HAP-1 (cell line): ENCODE measurements around the gene MND1.
"Not testable (repeated sequence)": the region's sequence is repeated elsewhere in the genome, so short reads cannot be mapped to it uniquely, and the experiment has no call there.

Source experiments
- DNase-seq, 2 experiments: peaks; one replicate each; pipeline ENCODE4 v3.0.0-alpha.2; 2016 to 2020; ENCODE audit warnings: low spot score in 2 of 2
- H3K27me3 ChIP-seq: fragments of 250-450 bp; sonication (Bioruptor Pico); 2 replicates; pipeline ENCODE4 v1.5.1; 2020; ENCODE audit warnings: low read depth, mild to moderate bottlenecking, moderate library complexity
- H3K36me3 ChIP-seq: fragments of 250-450 bp; sonication (Bioruptor Pico); replicated peaks from 2 replicates; pipeline ENCODE4 v1.5.1; 2020; ENCODE audit warnings: mild to moderate bottlenecking
- H3K4me1 ChIP-seq: fragments of 250-450 bp; sonication (Bioruptor Pico); 2 replicates; pipeline ENCODE4 v1.5.1; 2020; ENCODE audit warnings: mild to moderate bottlenecking
- H3K4me3 ChIP-seq: fragments of 250-450 bp; sonication (Bioruptor Pico); 2 replicates; pipeline ENCODE4 v1.5.1; 2020; ENCODE audit warnings: mild to moderate bottlenecking, moderate library complexity
- H3K9me3 ChIP-seq: fragments of 250-450 bp; sonication (Bioruptor Pico); 2 replicates; pipeline ENCODE4 v1.5.1; 2020; ENCODE audit warnings: mild to moderate bottlenecking, moderate library complexity
- in situ Hi-C: fragments of 300-500 bp; cut with MboI; formaldehyde crosslinking; loops from 3 replicates; pipeline ENCODE4 v1.14.3; 2020; ENCODE audit warnings: low sequenced_read_pairs, inconsistent platforms, mixed read lengths

MND1 gene

GRCh38 chr4:153398713-153399112 is 54.2 kb downstream of the MND1 start:
- Histone ChIP-seq H3K36me3 (peaks cover 8% of the 10 kb centered on the region; the same call in 1 of the 2 replicates), H3K4me1 (no peaks in the 10 kb centered on the region), H3K4me3 (no peak overlapping the region), H3K9me3 (no peaks in the 10 kb centered on the region), H3K27me3 (no peaks in the 10 kb centered on the region)
- in situ Hi-C loops, result no loop called here
- DNase-seq, result no peak

DNA sequence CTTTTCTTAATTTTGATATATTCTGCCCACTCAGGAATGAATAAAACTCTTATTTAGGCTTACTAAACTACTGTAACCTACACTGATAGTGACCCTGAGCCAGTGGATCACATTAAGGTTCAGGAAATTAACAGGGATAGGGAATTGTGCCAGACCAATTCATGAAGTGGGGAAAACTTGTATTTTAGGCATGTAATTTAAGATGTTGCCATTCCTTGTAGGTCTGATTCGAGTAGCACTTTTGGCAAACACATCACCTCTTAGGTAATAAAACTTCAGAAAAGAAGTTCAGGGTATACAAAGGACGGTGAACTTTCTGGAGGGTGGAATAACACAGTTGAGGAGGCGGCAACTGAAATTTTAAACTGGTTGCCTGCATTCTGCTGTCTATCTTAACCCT is 54.9 kb downstream of the MND1 start:
- no peaks in the 10 kb centered on the region for H3K27me3 ChIP-seq
- no peak overlapping the region for H3K4me3 ChIP-seq
- H3K4me1 ChIP-seq, result no peaks in the 10 kb centered on the region
- in situ Hi-C loops, result no loop called here
- DNase-seq, result no peak
- H3K9me3 ChIP-seq, result no peaks in the 10 kb centered on the region
- H3K36me3 ChIP-seq, result peaks cover 8% of the 10 kb centered on the region; the same call in 1 of the 2 replicates

- DNase-seq, result no peak
- Histone ChIP-seq H3K9me3 (no peaks in the 10 kb centered on the region), H3K27me3 (no peaks in the 10 kb centered on the region), H3K4me1 (no peaks in the 10 kb centered on the region), H3K4me3 (no peak overlapping the region), H3K36me3 (peaks cover 8% of the 10 kb centered on the region)
- in situ Hi-C loops, result no loop called here
These were observed 57.0 kb downstream of the MND1 start for GRCh38 chr4:153401501-153401900.

DNA sequence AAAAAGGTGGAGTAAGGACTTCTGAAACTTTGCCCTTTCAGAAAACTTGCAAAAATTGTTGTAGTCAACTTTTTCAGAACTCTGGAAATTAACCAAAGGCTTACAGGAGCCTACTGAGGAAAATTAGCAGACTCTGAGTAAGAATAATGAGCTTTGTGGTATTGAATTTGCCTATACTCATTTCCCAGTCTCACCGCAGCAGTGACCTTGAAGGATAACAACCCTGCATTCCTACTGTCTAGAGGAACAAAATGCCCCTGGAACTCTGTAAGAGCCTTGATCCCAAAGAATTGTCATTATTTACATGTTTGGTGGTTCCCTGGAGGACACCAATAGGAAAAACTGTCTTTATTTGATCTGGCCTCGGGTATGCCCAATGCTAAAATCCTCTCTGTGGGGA is 57.9 kb downstream of the MND1 start:
- Histone ChIP-seq H3K4me1 (no peaks in the 10 kb centered on the region), H3K27me3 (no peaks in the 10 kb centered on the region), H3K4me3 (no peak overlapping the region), H3K36me3 (peaks cover 3% of the 10 kb centered on the region), H3K9me3 (no peaks in the 10 kb centered on the region; the same call in 1 of the 2 replicates)
- no peak for DNase-seq
- in situ Hi-C loops, result no loop called here

DNA sequence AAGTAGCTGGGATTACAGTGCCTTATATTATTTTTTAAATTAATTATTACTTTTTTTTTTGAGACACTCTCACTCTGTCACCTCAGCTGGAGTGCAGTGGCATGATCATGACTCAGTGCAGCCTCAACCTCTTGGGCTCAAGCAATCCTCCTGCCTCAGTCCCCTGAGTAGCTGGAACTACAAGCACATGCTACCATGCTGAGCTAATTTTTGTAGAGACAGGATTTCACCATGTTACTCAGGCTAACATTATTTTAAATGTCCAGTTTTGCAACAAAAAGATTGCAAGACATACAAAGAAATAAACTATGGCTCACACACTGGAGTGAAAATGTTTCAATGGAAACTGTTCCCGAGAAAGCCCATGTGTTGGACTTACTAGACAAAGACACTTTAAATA is 59.2 kb downstream of the MND1 start:
- Histone ChIP-seq H3K4me3 (no peak overlapping the region), H3K27me3 (no peaks in the 10 kb centered on the region), H3K36me3 (peaks cover 3% of the 10 kb centered on the region), H3K4me1 (no peaks in the 10 kb centered on the region), H3K9me3 (no peaks in the 10 kb centered on the region; the same call in 1 of the 2 replicates)
- in situ Hi-C loops, result no loop called here
- no peak for DNase-seq

GRCh38 chr4:153407906-153408305 is 63.4 kb downstream of the MND1 start:
- Histone ChIP-seq H3K36me3 (peaks cover 4% of the 10 kb centered on the region), H3K4me1 (no peaks in the 10 kb centered on the region), H3K4me3 (no peak overlapping the region), H3K27me3 (no peaks in the 10 kb centered on the region), H3K9me3 (no peaks in the 10 kb centered on the region; the same call in 1 of the 2 replicates)
- in situ Hi-C loops, result no loop called here
- DNase-seq, result no peak

DNA sequence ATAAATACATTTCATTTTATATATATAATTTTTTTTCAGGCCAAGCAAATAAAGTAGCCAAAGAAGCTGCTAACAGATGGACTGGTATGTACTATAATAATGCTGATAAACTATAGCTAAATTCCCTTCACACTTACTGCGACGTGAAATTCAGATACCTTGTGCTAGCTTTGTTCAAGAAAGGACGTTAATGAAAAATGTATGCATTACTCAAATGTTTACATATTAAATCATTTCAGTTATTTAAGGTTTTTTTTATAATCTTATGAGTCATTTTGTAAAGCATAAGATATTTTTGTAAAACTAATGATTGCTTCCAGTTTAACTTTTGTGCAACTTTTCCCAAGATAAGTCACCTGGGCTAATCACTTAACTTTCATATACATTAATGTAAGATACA is 64.4 kb downstream of the MND1 start:
- Histone ChIP-seq H3K9me3 (no peaks in the 10 kb centered on the region; the same call in 1 of the 2 replicates), H3K36me3 (peaks cover 4% of the 10 kb centered on the region), H3K4me3 (no peak overlapping the region), H3K27me3 (no peaks in the 10 kb centered on the region), H3K4me1 (0 out of 2 replicates have a peak, but pooled peaks cover 2% of the 10 kb centered on the region)
- in situ Hi-C loops, result no loop called here
- no peak for DNase-seq

GRCh38 chr4:153409412-153409811 is 64.9 kb downstream of the MND1 start:
- 0 out of 2 replicates have a peak, but pooled peaks cover 2% of the 10 kb centered on the region for H3K4me1 ChIP-seq
- H3K4me3 ChIP-seq, result no peak overlapping the region
- H3K9me3 ChIP-seq, result no peaks in the 10 kb centered on the region; the same call in 1 of the 2 replicates
- in situ Hi-C loops, result no loop called here
- H3K36me3 ChIP-seq, result peaks cover 4% of the 10 kb centered on the region
- no peaks in the 10 kb centered on the region for H3K27me3 ChIP-seq
- DNase-seq, result no peak

DNA sequence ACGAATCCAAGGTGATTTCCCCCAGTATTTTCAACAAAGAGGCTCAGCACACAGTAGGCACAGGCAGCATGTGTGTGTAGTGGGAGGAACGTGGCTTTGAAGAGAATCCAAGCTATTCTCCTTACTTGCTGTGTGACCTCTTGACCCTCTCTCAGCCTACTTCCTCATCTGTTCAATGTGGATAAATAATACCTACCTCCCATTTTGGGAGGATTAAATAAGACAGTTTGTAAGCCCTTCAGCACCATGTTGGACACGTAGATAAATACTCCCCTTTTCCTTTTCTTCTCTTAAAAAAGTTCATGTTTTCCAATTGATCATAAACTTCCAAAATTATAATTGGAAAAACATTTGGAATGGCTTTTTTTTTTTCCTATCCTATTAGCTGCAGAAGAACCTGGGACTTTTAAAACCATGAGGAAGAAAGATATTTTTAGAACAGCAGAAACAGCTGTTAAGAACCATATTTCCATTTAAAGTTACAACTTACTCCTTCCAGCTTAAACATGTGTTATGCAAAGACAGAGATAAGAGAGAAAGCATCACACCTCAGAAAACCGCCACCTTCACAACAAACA is 65.5 kb downstream of the MND1 start:
- Histone ChIP-seq H3K4me1 (0 out of 2 replicates have a peak, but pooled peaks cover 2% of the 10 kb centered on the region), H3K36me3 (peaks cover 4% of the 10 kb centered on the region; the same call in 1 of the 2 replicates), H3K27me3 (no peaks in the 10 kb centered on the region), H3K4me3 (no peak overlapping the region), H3K9me3 (no peaks in the 10 kb centered on the region; the same call in 1 of the 2 replicates)
- no peak for DNase-seq
- in situ Hi-C loops, result no loop called here

- Histone ChIP-seq H3K4me3 (no peak overlapping the region), H3K9me3 (no peaks in the 10 kb centered on the region), H3K4me1 (peaks cover 14% of the 10 kb centered on the region), H3K27me3 (no peaks in the 10 kb centered on the region), H3K36me3 (peaks cover 4% of the 10 kb centered on the region; the same call in 1 of the 2 replicates)
- in situ Hi-C loops, result no loop called here
- DNase-seq, result peak in 1 of 2 experiments; percentile 29
These were observed 69.4 kb downstream of the MND1 start for GRCh38 chr4:153413842-153414241.

DNA sequence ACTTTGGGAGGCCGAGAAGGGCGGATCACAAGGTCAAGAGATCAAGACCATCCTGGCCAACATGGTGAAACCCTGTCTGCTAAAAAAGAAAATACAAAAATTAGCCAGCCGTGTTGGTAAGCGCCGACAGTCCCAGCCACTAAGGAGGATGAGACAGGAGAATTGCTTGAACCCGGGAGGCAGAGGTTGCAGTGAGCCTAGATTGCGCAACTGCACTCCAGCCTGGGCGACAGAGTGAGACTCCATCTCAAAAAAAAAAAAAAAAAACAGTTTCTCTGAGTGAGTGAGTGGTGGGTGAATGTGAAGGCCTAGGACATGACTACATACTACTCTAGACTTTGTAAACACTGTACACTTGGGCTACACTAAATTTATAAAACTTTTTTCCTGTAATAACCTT is 72.0 kb downstream of the MND1 start:
- H3K36me3 ChIP-seq, in situ Hi-C loops, H3K27me3 ChIP-seq, H3K4me3 ChIP-seq, H3K9me3 ChIP-seq, DNase-seq: not testable (repeated sequence)
- H3K4me1 ChIP-seq, result peaks cover 14% of the 10 kb centered on the region

GRCh38 chr4:153418121-153418520 is 73.6 kb downstream of the MND1 start:
- Histone ChIP-seq H3K9me3 (no peaks in the 10 kb centered on the region), H3K36me3 (no peaks in the 10 kb centered on the region; the same call in 1 of the 2 replicates), H3K4me3 (no peak overlapping the region), H3K4me1 (peaks cover 14% of the 10 kb centered on the region), H3K27me3 (no peaks in the 10 kb centered on the region)
- in situ Hi-C loops, result no loop called here
- DNase-seq, result no peak

- Histone ChIP-seq H3K27me3 (no peaks in the 10 kb centered on the region), H3K9me3 (no peaks in the 10 kb centered on the region), H3K36me3 (no peaks in the 10 kb centered on the region; the same call in 1 of the 2 replicates), H3K4me1 (peaks cover 14% of the 10 kb centered on the region), H3K4me3 (no peak overlapping the region)
- DNase-seq, result no peak
- in situ Hi-C loops, result no loop called here
These were observed 74.1 kb downstream of the MND1 start for GRCh38 chr4:153418558-153418957.

- no peaks in the 10 kb centered on the region for H3K9me3 ChIP-seq
- in situ Hi-C loops, result no loop called here
- no peak overlapping the region for H3K4me3 ChIP-seq
- no peaks in the 10 kb centered on the region for H3K27me3 ChIP-seq
- H3K36me3 ChIP-seq, result no peaks in the 10 kb centered on the region; the same call in 1 of the 2 replicates
- no peak for DNase-seq
- H3K4me1 ChIP-seq, result peaks cover 12% of the 10 kb centered on the region
These were observed 74.5 kb downstream of the MND1 start for GRCh38 chr4:153419029-153419428.
